HG03558 (cell line): ENCODE results near the gene AGPAT3.
"Not testable (repeated sequence)": the region's sequence is repeated elsewhere in the genome, so short reads cannot be mapped to it uniquely, and the experiment has no call there.

Experiments used
- ATAC-seq: cut with Tn5 transposase; IDR thresholded peaks from one replicate; pipeline ENCODE4 v1.9.1; 2021; ENCODE audit warnings: moderate number of reproducible peaks; ENCODE audit not compliant: unreplicated experiment; ENCODE audit errors: extremely low read depth

AGPAT3 gene

GRCh38 chr21:43864962-43865539, at the start of gene AGPAT3:
AGPAT3 (plus strand) TSS chr21:43865223; CDS start chr21:43959682, 94,459 bp downstream.
- no peak for ATAC-seq

- ATAC-seq, result no peak
These were observed 49.0 kb upstream of the AGPAT3 start for GRCh38 chr21:43815991-43816390.

- ATAC-seq, result no peak
These were observed 48.4 kb upstream of the AGPAT3 start for GRCh38 chr21:43816611-43817071.

GRCh38 chr21:43817157-43818086, 47.6 kb upstream of the AGPAT3 start:
- no peak for ATAC-seq

- ATAC-seq, result no peak
These were observed 46.3 kb upstream of the AGPAT3 start for GRCh38 chr21:43818685-43819084.

GRCh38 chr21:43819511-43820405, 45.3 kb upstream of the AGPAT3 start:
- no peak for ATAC-seq

- no peak for ATAC-seq
These were observed 44.6 kb upstream of the AGPAT3 start for GRCh38 chr21:43820466-43820865.

- ATAC-seq, result not testable (repeated sequence)
These were observed 42.9 kb upstream of the AGPAT3 start for GRCh38 chr21:43822166-43822565.

GRCh38 chr21:43822741-43823140, 42.3 kb upstream of the AGPAT3 start:
- ATAC-seq, result not testable (repeated sequence)

- ATAC-seq, result no peak
These were observed 40.4 kb upstream of the AGPAT3 start for GRCh38 chr21:43824333-43825241.

- no peak for ATAC-seq
These were observed 39.6 kb upstream of the AGPAT3 start for GRCh38 chr21:43825242-43825935.

- ATAC-seq, result no peak
These were observed 38.9 kb upstream of the AGPAT3 start for GRCh38 chr21:43825936-43826622.

- ATAC-seq, result no peak
These were observed 38.4 kb upstream of the AGPAT3 start for GRCh38 chr21:43826623-43826974.

GRCh38 chr21:43827015-43827611, 37.9 kb upstream of the AGPAT3 start:
- ATAC-seq, result no peak

GRCh38 chr21:43829161-43829560, 35.9 kb upstream of the AGPAT3 start:
- no peak for ATAC-seq

GRCh38 chr21:43829575-43830119, 35.4 kb upstream of the AGPAT3 start:
- ATAC-seq, result no peak

GRCh38 chr21:43832158-43832550, 32.9 kb upstream of the AGPAT3 start:
- ATAC-seq, result no peak

- no peak for ATAC-seq
These were observed 32.4 kb upstream of the AGPAT3 start for GRCh38 chr21:43832648-43833047.
